SK-N-SH treated with all-trans-retinoic acid at 6 μM for 48 hours (cell line): Measurements from ENCODE around the gene TSSK3.

Source experiments
- ARNTL ChIP-seq: fragments of 450-650 bp; formaldehyde crosslinking; IDR thresholded peaks from 2 replicates; pipeline ENCODE4 v1.5.0; 2020; ENCODE audit warnings: low read depth, mild to moderate bottlenecking, moderate library complexity, borderline replicate concordance
- CREB5 ChIP-seq: fragments of 250-450 bp; sonication (Bioruptor Pico); IDR thresholded peaks from 2 replicates; pipeline ENCODE4 v1.5.1; 2020; ENCODE audit warnings: low read depth, mild to moderate bottlenecking, moderate library complexity
- PATZ1 ChIP-seq: fragments of 250-450 bp; sonication (Bioruptor Pico); IDR thresholded peaks from 2 replicates; pipeline ENCODE4 v1.8.0; 2020; ENCODE audit warnings: mild to moderate bottlenecking, moderate library complexity, borderline replicate concordance
- ZNF8 ChIP-seq: fragments of 450-650 bp; formaldehyde crosslinking; IDR thresholded peaks from 2 replicates; pipeline ENCODE4 v1.5.0; 2020; ENCODE audit warnings: mild to moderate bottlenecking, moderate library complexity

- TF ChIP-seq ARNTL (CRISPR knock-in tag): no peak
- no peak for TF ChIP-seq PATZ1 (CRISPR knock-in tag)
- no peak for TF ChIP-seq ZNF8
- no peak for TF ChIP-seq CREB5 (CRISPR knock-in tag)
These were observed at the start of gene TSSK3, which contains the start of gene FAM229A for GRCh38 chr1:32362474-32363313.
